GM12865 (cell line): ENCODE data around the gene ASMT.

Experiments used
- DNase-seq: peaks from one replicate; pipeline ENCODE4 v3.0.0; 2010; ENCODE audit warnings: low read depth
- H3K4me3 ChIP-seq: 2 replicates; pipeline ENCODE4 v1.5.1; 2011; ENCODE audit warnings: mild to moderate bottlenecking, low read depth, low read length, control low read depth
- TF ChIP-seq, protein P1 (sequence below): IDR thresholded peaks from 2 replicates; pipeline ENCODE4 v1.5.1; 2011; ENCODE audit warnings: low read length, control low read depth, low read depth, inconsistent platforms; ENCODE audit not compliant: insufficient read depth; ENCODE audit errors: missing control alignments

Gene ASMT

DNA sequence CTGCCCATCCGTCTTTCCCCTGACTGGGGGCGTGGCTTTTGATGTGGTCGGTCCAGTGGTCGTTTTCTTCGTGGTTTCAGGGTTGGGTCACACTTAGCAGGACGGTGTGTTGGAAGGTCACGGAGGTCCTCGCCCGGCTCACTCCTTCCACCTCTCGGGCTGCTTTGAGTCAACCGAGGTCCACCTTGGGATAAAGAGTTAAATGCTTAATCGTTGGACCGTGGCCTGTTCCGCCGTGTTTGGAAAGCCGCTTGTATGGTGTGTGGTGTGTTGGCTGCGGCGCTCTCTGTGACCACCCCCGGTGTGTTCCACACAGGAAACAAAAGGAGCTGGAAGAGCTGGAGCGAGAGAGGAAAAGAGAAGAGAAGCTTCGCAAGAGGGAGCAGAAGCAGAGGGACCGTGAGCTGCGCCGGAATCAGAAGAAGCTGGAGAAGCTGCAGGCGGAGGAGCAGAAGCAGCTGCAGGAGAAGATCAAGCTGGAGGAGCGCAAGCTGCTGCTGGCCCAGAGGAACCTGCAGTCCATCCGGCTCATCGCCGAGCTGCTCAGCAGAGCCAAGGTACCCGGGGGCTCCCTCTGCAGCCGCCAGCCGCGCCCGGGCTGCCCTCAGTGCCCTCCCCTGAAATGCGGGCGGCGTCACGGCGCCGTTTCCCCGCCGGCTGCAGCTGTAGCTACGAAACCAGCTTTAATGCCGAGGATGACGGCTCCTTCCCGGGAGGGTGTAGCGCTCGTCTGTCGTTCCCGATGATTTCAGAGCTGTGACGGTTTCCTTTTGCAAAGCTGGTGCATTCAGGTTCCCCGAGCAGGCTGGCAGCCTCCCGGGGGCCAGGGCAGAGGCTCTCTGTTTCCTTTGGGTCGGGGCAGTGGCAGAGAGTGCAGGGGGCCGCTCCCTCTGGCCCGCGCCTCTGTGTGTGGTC is 15.7 kb upstream of the ASMT start:
- DNase-seq: no peak
- H3K4me3 ChIP-seq: no peak overlapping the region
- TF ChIP-seq, protein P1, sequence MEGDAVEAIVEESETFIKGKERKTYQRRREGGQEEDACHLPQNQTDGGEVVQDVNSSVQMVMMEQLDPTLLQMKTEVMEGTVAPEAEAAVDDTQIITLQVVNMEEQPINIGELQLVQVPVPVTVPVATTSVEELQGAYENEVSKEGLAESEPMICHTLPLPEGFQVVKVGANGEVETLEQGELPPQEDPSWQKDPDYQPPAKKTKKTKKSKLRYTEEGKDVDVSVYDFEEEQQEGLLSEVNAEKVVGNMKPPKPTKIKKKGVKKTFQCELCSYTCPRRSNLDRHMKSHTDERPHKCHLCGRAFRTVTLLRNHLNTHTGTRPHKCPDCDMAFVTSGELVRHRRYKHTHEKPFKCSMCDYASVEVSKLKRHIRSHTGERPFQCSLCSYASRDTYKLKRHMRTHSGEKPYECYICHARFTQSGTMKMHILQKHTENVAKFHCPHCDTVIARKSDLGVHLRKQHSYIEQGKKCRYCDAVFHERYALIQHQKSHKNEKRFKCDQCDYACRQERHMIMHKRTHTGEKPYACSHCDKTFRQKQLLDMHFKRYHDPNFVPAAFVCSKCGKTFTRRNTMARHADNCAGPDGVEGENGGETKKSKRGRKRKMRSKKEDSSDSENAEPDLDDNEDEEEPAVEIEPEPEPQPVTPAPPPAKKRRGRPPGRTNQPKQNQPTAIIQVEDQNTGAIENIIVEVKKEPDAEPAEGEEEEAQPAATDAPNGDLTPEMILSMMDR: no peak

DNA sequence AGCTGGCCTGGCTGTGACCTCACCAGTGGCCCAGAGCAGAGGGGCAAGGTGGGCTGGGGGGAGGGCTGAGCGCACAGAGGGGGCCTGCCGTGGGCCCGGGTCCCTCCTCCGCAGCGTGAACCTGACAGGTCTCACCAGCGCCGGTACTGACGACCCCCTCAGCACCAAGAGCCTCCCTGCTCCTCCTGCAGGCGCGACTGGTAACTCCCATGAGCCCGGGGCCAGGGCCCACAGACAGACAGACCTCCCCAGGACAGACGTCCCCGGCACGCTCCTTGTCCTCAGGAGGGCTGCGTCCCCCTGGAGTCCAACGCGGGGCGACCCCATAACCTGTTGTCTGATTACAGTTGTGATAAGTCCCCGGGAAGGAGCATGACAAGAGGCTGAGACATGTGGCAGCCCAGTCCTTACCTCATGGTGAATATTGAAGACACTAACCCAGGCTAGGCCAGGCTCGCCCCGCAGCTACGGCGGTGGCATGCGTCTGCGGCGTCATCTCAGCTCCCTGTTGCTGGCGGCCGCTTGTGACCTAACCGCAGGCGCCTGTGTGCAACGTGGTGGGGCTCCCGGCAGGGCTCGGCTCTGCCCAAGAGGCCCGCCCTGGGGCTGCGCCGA is 15.0 kb upstream of the ASMT start:
- no peak for DNase-seq
- H3K4me3 ChIP-seq: no peak overlapping the region
- TF ChIP-seq, protein P1: no peak

DNA sequence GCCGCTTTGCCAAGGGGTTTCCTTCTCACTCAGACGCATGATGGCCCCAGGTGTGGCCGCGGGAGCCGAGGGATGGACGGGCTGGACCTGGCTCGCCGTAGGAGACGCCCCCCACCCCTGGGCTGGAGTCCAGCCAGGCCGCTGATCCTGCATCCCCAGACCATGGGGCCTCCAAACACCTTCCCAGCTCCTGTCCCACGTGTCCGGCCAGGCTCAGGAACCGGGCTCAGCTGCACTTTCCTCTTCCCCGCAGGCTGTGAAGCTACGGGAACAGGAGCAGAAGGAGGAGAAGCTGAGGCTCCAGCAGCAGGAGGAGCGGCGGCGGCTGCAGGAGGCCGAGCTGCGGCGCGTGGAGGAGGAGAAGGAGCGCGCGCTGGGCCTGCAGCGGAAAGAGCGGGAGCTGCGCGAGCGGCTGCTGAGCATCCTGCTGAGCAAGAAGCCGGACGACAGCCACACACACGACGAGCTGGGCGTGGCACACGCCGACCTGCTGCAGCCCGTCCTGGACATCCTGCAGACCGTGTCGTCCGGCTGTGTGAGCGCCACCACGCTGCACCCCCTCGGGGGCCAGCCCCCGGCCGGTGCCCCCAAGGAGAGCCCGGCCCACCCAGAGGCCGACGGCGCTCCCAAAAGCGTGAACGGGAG is 14.3 kb upstream of the ASMT start:
- TF ChIP-seq, protein P1: no peak
- DNase-seq: no peak
- H3K4me3 ChIP-seq: no peak overlapping the region

DNA sequence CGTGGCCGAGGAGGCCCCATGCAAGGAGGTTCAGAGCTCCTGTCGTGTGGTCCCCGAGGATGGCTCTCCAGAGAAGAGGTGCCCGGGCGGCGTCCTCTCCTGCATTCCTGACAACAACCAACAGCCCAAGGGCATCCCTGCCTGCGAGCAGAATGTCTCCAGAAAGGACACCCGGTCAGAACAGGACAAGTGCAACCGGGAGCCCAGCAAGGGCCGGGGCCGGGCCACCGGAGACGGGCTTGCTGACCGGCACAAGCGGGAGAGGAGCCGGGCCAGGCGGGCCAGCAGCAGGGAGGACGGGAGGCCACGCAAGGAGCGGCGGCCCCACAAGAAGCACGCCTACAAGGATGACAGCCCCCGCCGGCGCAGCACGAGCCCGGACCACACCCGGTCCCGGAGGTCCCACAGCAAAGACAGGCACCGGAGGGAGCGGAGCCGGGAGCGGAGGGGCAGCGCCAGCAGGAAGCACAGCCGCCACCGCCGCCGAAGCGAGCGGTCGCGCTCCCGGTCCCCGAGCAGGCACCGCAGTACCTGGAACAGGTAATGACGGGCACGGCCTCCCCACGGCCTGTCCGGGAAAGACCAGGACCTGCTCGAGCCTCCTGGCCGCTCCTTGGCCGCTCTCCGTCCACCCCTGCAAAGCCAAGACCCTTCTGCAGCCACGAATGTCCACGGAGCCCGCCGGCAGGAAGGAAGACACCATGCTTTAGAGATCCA is 13.7 kb upstream of the ASMT start:
- H3K4me3 ChIP-seq: no peak overlapping the region
- no peak for DNase-seq
- TF ChIP-seq, protein P1: no peak

DNA sequence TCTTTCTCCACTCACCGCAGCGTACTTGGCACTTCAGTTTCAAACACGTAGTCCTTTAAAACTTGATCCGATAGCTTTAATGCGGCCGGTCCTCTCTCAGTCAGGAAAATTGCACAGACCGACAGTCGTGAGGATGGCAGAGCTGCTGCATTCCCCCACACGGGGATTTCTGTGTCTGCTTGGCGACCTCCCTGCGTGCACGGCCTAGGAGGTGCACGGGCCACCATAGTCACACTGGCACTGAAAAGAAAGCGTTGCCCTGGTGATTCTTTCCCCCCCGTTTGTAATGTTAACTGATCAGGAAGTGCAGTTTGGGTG is 13.1 kb upstream of the ASMT start:
- TF ChIP-seq, protein P1: no peak
- no peak overlapping the region for H3K4me3 ChIP-seq
- no peak for DNase-seq

DNA sequence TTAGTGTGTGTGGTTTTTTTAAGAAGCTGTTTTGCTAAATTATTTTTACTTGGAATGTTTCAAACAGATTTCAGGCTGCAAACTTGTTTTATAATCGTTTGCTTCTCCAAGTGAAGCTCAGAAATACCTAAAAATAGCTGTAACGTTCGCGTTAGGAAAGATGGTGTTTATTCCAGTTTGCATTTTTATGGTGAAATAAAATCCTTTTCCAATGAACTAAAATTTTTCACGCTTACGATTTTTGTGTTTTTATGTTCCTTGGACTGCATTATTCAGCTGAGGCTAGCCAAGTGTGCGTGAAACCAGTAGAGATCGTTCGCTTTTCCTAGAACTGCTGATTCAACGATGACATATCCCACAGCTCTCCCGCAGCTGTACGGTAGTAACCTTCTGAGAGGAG is 12.6 kb upstream of the ASMT start:
- TF ChIP-seq, protein P1: no peak
- no peak for DNase-seq
- H3K4me3 ChIP-seq: no peak overlapping the region
